Glutamatergic neuron (in vitro differentiated cells): Measurements from ENCODE around the gene PLXND1. TPM values are rescaled to one million over a fixed set of nuclear protein-coding genes. Genes with fewer than 3 reads are reported as not detected.

Source experiments
- DNase-seq: peaks from one replicate; pipeline ENCODE4 v3.0.0; 2022
- H3K27ac Mint-ChIP-seq: one replicate; pipeline ENCODE4 v1.8.0; 2020; ENCODE audit warnings: mild to moderate bottlenecking, mixed read lengths, inconsistent platforms; ENCODE audit not compliant: unreplicated experiment
- H3K27me3 Mint-ChIP-seq: one replicate; pipeline ENCODE4 v1.8.0; 2020; ENCODE audit warnings: mild to moderate bottlenecking, moderate library complexity, mixed read lengths, inconsistent platforms; ENCODE audit not compliant: unreplicated experiment
- H3K36me3 Mint-ChIP-seq: one replicate; pipeline ENCODE4 v1.8.0; 2020; ENCODE audit warnings: mild to moderate bottlenecking, mixed read lengths, inconsistent platforms; ENCODE audit not compliant: unreplicated experiment
- H3K4me1 Mint-ChIP-seq: one replicate; pipeline ENCODE4 v1.8.0; 2020; ENCODE audit warnings: mild to moderate bottlenecking, low read depth, mixed read lengths, inconsistent platforms; ENCODE audit not compliant: unreplicated experiment
- H3K4me3 Mint-ChIP-seq: one replicate; pipeline ENCODE4 v1.8.0; 2020; ENCODE audit warnings: mild to moderate bottlenecking, mixed read lengths, inconsistent platforms; ENCODE audit not compliant: unreplicated experiment
- H3K9me3 Mint-ChIP-seq: one replicate; pipeline ENCODE4 v1.8.0; 2020; ENCODE audit warnings: mild to moderate bottlenecking, moderate library complexity, mixed read lengths, inconsistent platforms; ENCODE audit not compliant: unreplicated experiment
- total RNA-seq: library from RNA; stranded (reverse); fragmentation: NEBNext Ultra II Directional; extraction: Animal tissue kit (Norgen Biotek cat#: 25700); gene quantifications from one replicate; pipeline ENCODE4 v1.2.1, GENCODE V29; 2021; ENCODE audit not compliant: unreplicated experiment
- TF ChIP-seq, protein P1 (sequence below): fragments of 200-600 bp; sonication (generic); IDR thresholded peaks from one replicate; pipeline ENCODE4 v1.5.0; 2021; ENCODE audit not compliant: partially characterized antibody, unreplicated experiment

PLXND1 gene
- total RNA-seq, 1 donor from 2014 or later = 72.2 TPM

DNA sequence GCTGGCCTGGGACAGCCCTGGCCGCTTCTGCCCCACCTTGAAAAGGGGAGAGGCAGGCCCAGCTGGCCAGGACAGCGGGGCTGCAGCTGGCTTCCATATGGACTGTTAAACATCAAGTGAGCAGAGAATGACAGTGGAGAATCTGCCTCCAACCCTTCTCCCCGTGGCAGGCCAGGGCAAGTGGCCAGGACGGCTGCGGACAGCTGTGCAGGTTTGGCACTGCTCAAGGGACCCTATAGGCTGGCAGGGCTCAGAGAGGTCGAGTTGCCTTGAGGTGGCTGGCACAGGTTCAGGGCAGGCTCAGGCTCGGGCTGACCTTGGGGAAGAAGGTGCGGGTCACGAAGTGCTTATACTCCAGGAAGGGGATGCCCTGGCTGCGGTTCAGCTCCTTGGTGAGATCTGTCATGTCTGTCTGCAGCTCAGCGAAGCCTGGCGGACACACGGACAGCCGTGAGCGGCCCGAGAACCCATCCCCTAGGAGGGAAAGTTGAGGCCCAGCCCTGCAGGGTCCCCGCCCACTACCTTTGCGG is 39.2 kb downstream of the PLXND1 start:
- Mint-ChIP-seq H3K9me3 (peaks cover 8% of the 10 kb centered on the region), H3K36me3 (no peaks in the 10 kb centered on the region), H3K27ac (peak overlapping the region; percentile 74), H3K4me3 (peak overlapping the region; percentile 34), H3K4me1 (peaks cover 17% of the 10 kb centered on the region), H3K27me3 (peaks cover 12% of the 10 kb centered on the region)
- DNase-seq = peak; percentile 56
- TF ChIP-seq, protein P1, sequence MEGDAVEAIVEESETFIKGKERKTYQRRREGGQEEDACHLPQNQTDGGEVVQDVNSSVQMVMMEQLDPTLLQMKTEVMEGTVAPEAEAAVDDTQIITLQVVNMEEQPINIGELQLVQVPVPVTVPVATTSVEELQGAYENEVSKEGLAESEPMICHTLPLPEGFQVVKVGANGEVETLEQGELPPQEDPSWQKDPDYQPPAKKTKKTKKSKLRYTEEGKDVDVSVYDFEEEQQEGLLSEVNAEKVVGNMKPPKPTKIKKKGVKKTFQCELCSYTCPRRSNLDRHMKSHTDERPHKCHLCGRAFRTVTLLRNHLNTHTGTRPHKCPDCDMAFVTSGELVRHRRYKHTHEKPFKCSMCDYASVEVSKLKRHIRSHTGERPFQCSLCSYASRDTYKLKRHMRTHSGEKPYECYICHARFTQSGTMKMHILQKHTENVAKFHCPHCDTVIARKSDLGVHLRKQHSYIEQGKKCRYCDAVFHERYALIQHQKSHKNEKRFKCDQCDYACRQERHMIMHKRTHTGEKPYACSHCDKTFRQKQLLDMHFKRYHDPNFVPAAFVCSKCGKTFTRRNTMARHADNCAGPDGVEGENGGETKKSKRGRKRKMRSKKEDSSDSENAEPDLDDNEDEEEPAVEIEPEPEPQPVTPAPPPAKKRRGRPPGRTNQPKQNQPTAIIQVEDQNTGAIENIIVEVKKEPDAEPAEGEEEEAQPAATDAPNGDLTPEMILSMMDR = no peak

DNA sequence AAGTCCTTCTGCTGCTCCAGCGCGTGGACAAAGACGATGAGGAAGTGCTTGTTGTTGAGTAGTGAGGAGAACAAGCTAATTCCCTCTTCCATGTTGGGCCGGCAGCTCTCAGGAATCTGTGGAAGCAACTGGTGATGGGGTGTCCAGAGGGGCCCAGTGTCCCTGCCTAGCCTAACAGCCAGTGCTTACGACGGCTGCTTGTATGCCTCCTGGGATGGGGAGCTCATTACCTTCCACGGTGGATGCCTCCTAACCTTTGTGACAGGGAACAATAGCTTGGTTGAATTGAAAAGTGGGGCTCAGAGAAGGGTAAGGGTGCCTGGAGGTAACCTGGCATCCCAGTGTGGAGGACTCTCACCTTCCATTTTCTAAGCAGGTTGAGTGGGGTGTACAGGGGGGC is 40.6 kb downstream of the PLXND1 start:
- H3K9me3 Mint-ChIP-seq = peaks cover 8% of the 10 kb centered on the region
- DNase-seq = no peak
- H3K4me3 Mint-ChIP-seq = no peak overlapping the region
- H3K36me3 Mint-ChIP-seq = peaks cover under 1% of the 10 kb centered on the region
- H3K4me1 Mint-ChIP-seq = peaks cover 14% of the 10 kb centered on the region
- peak overlapping the region; percentile 48 for H3K27ac Mint-ChIP-seq
- H3K27me3 Mint-ChIP-seq = peaks cover 8% of the 10 kb centered on the region
- TF ChIP-seq, protein P1 = no peak

DNA sequence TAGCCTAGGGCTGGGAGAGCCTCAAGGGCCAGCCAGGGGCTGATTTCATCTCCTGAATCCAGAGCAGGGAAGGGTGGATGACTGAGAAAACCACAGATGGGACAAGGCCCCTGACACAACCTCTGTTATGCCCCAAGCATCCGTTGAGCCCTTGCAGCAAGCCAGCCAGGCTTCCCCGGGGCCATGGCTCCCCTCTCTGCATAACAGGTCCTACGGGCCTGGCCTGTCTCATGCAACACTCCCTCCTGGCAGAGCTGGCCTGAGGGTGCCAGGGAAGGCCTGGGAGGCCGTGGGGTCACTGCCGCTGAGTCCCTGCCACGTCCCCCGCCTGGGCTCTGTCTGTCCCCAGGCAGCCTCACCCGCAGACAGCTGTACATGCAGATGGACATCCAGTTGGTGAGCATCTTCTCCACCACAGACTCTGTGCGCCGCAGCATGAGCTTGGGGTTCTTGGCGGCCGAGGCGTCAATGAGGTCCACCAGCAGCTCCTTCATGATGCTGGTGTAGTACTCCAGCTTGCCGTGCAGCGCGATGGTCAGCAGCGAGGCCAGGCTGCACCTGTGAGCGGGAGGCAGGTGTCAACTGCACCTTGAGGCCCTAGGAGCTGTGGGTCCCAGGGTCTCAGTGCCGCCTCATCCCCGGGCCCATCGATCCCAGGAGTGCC is 41.4 kb downstream of the PLXND1 start:
- no peak for DNase-seq
- H3K27me3 Mint-ChIP-seq = peaks cover 10% of the 10 kb centered on the region
- peaks cover 19% of the 10 kb centered on the region for H3K4me1 Mint-ChIP-seq
- no peak overlapping the region for H3K27ac Mint-ChIP-seq
- H3K9me3 Mint-ChIP-seq = peaks cover 11% of the 10 kb centered on the region
- H3K4me3 Mint-ChIP-seq = no peak overlapping the region
- TF ChIP-seq, protein P1 = no peak
- H3K36me3 Mint-ChIP-seq = peaks cover 5% of the 10 kb centered on the region

DNA sequence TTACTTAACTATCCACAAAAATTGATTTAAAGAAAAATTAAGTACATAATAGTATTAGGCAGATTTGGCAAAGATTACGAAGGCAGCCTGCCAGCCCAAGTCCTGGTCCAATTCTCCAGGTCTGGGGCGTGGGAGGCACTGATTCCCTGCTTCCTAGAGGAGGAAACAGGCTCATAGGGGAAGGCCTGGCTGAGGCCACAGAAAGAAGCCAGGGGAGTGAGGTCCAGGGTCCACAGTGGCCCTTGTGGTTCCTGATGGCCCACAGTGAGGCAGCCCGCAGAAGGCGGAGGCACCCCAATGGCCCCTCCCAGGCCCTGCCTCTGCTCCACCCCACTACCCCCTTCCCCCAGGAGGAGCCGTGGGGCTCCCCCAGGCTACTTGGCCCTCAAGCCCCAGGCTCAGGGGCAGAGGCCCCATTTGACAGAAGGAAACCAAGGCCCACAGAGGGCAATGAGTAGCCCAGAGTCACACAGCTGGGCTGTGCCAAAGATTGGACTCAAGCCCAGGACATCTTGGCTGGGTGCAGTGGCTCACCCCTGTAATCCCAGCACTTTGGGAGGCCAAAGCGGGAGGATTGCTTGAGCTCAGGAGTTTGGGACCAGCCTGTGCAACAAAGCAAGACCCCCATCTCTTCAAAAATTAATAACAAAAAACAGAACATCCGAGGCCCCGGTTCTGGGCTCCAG is 42.5 kb downstream of the PLXND1 start:
- Mint-ChIP-seq H3K9me3 (peaks cover 11% of the 10 kb centered on the region), H3K36me3 (peaks cover 5% of the 10 kb centered on the region), H3K27ac (no peak overlapping the region), H3K4me3 (no peak overlapping the region), H3K27me3 (peaks cover 10% of the 10 kb centered on the region), H3K4me1 (peaks cover 19% of the 10 kb centered on the region)
- no peak for DNase-seq
- TF ChIP-seq, protein P1 = no peak

DNA sequence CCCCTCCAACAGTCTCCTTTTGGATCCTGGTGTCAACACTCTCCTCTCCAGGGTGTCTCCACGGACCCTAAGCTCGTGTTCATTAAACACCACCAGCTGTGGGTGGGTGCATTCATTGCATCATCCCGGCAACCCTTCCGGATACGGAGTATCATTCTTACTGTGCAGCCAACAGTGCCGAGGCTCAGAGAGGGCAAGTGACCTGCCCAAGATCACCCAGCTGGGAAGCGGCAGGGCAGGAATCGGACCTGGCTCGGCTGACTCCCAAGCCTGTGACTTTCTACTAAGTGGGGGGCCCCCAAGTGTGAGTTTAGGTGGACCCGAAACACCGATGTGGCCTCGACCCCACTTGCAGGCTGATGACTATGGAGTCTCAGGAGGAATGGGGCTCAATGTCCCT is 43.1 kb downstream of the PLXND1 start:
- TF ChIP-seq, protein P1 = no peak
- no peak for DNase-seq
- Mint-ChIP-seq H3K4me1 (peaks cover 20% of the 10 kb centered on the region), H3K27ac (no peak overlapping the region), H3K9me3 (peaks cover 11% of the 10 kb centered on the region), H3K36me3 (peaks cover 5% of the 10 kb centered on the region), H3K27me3 (peaks cover 10% of the 10 kb centered on the region), H3K4me3 (no peak overlapping the region)
